Smooth muscle cell (in vitro differentiated cells): ENCODE measurements around the gene SSBP2. TPM values are rescaled to one million over a fixed set of nuclear protein-coding genes. Genes with fewer than 3 reads are reported as not detected.

Source experiments
- DNase-seq: peaks from one replicate; lab custom pipeline; 2025; ENCODE audit not compliant: unreplicated experiment; lab: John Stamatoyannopoulos, UW
- H2AFZ ChIP-seq: fragments of 200-600 bp; sonication (generic); 2 replicates; pipeline ENCODE4 v1.6.0; 2016; ENCODE audit warnings: antibody characterized with exemption, low read depth, mild to moderate bottlenecking
- H3F3A ChIP-seq: fragments of 200-600 bp; sonication (generic); 2 replicates; pipeline ENCODE4 v1.6.0; 2017; ENCODE audit warnings: antibody characterized with exemption, low read depth
- H3K27ac ChIP-seq: fragments of 200-600 bp; sonication (generic); 2 replicates; pipeline ENCODE4 v1.5.1; 2016; ENCODE audit warnings: low read depth, mild to moderate bottlenecking
- H3K27me3 ChIP-seq: fragments of 200-600 bp; sonication (generic); 2 replicates; pipeline ENCODE4 v1.6.1; 2016; ENCODE audit warnings: low read depth, mild to moderate bottlenecking
- H3K36me3 ChIP-seq: fragments of 200-600 bp; sonication (generic); 2 replicates; pipeline ENCODE4 v1.5.1; 2016; ENCODE audit warnings: low read depth
- H3K4me1 ChIP-seq: fragments of 200-600 bp; sonication (generic); 2 replicates; pipeline ENCODE4 v1.5.1; 2016; ENCODE audit warnings: low read depth
- H3K4me2 ChIP-seq: fragments of 200-600 bp; sonication (generic); 2 replicates; pipeline ENCODE4 v1.6.0; 2016; ENCODE audit warnings: mild to moderate bottlenecking
- H3K4me3 ChIP-seq: fragments of 200-600 bp; sonication (generic); 2 replicates; pipeline ENCODE4 v1.5.1; 2016; ENCODE audit warnings: mild to moderate bottlenecking
- H3K79me2 ChIP-seq: fragments of 200-600 bp; sonication (generic); 2 replicates; pipeline ENCODE4 v1.6.0; 2016; ENCODE audit warnings: low read depth, mild to moderate bottlenecking
- H3K9ac ChIP-seq: fragments of 200-600 bp; sonication (generic); 2 replicates; pipeline ENCODE4 v1.6.0; 2016; ENCODE audit warnings: low read depth
- H3K9me3 ChIP-seq: fragments of 200-600 bp; sonication (generic); replicated peaks from 2 replicates; pipeline ENCODE4 v1.5.1; 2016; ENCODE audit warnings: low read depth
- H4K20me1 ChIP-seq: fragments of 200-600 bp; sonication (generic); 2 replicates; pipeline ENCODE4 v1.6.0; 2016; ENCODE audit warnings: low read depth
- WGBS: methylation state at CpG from one replicate; pipeline ENCODE4 v1.1.7; 2016; ENCODE audit warnings: low lambda C conversion rate; 5-methylcytosine and 5-hydroxymethylcytosine counted together
- polyA plus RNA-seq: library from polyadenylated mRNA; unstranded; fragments of >200 nt; fragmentation: Nextera tagmentation; extraction: Ambion mirVana; gene quantifications from 2 replicates; pipeline ENCODE4 v1.2.1, GENCODE V29; 2016
- total RNA-seq: library from RNA; depleted of rRNA; stranded (reverse); fragments of >200 nt; gene quantifications from 2 replicates; pipeline ENCODE4 v1.2.3, GENCODE V29; 2014
- TF ChIP-seq, protein P1 (sequence below): fragments of 200-600 bp; sonication (generic); IDR thresholded peaks from 2 replicates; pipeline ENCODE4 v1.5.1; 2017; ENCODE audit warnings: borderline replicate concordance, mild to moderate bottlenecking, antibody characterized with exemption; ENCODE audit not compliant: insufficient read depth, poor library complexity, severe bottlenecking

The SSBP2 gene
- total RNA-seq: 21.1 and 48.0 TPM in 2 replicates
- 33.3 and 44.0 TPM in 2 replicates for polyA plus RNA-seq

DNA sequence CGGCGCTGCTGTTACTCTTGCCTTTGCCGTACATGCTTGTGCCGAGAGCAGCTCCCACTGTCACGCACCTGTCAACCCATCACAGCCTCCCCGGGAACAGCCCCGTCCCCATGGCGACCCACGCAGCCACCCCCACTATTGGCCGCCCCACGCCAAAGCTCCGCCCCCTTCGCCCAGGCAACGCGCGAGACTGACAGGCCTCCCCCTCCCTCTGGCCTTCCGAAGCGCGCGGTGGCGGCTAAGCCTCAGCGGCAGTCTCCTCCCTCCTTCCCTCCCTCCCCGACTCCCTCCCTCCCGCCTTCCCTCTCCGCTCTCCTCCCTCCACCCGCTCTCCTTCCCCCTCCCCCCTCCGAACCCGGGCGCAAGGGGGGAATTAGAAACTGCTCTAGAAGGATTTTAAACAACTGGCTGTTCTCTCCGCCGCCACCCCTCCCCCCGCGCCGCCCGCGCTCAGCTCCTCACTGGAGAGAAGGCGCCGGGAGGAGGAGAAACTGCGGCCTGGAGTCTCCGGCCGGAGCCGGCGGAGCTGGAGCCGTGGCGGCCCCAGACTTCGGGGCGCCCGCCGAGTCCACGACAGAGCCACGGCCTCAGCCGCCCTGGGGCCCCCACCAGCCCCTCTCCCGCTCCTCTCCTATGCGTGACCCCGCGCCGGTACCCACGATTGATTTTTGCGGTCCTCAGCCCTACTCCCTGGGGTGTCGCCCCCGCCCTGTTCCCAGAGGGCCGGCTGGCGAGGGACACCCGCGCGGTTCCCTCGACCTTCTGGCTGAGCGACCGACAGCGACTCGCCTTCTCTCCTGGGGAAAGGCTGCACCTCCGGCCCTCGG, at the start of gene SSBP2:
Gene SSBP2 (minus strand): TSS at position 89 of the 827 bp plus-strand sequence. CDS start 55 bp downstream, at position 34.
- Histone ChIP-seq H3K79me2 (peaks cover 35% of the 10 kb centered on the region), H3K27me3 (no peaks in the 10 kb centered on the region), H2AFZ (peak within 1 kb of the TSS; percentile 97), H3K9ac (peak within 1 kb of the TSS; percentile 93), H3K27ac (peak within 1 kb of the TSS; percentile 95), H3K4me2 (peak within 1 kb of the TSS; percentile 95), H3K4me1 (peaks cover 68% of the 10 kb centered on the region), H4K20me1 (peaks cover 29% of the 10 kb centered on the region), H3K4me3 (peak within 1 kb of the TSS; percentile 93), H3F3A (peaks cover 4% of the 10 kb centered on the region), H3K36me3 (no peaks in the 10 kb centered on the region), H3K9me3 (no peaks in the 10 kb centered on the region)
- under 1% methylated on average over 27 of the region's 73 CpGs for WGBS
- peak; percentile 99 for DNase-seq
- TF ChIP-seq, protein P1, sequence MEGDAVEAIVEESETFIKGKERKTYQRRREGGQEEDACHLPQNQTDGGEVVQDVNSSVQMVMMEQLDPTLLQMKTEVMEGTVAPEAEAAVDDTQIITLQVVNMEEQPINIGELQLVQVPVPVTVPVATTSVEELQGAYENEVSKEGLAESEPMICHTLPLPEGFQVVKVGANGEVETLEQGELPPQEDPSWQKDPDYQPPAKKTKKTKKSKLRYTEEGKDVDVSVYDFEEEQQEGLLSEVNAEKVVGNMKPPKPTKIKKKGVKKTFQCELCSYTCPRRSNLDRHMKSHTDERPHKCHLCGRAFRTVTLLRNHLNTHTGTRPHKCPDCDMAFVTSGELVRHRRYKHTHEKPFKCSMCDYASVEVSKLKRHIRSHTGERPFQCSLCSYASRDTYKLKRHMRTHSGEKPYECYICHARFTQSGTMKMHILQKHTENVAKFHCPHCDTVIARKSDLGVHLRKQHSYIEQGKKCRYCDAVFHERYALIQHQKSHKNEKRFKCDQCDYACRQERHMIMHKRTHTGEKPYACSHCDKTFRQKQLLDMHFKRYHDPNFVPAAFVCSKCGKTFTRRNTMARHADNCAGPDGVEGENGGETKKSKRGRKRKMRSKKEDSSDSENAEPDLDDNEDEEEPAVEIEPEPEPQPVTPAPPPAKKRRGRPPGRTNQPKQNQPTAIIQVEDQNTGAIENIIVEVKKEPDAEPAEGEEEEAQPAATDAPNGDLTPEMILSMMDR: no peak

DNA sequence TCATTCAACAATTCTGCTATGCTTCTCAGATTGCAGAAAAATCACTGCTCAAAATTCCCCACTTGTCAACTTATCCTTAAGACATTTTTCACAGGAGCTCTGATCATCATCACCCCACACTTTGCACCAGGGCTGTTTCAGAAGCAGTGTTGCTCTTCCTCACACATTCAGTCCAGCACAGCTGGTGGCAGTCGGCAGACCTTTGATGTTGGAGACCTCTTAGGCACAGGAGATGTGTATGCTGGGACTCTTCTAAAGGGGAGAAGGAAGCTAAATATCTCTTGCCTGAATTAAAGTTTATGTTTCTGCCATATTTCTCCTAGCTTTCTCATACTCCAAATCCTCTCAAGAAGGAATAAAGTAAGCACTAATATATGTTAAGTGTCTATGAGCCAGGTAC, 44.8 kb upstream of the SSBP2 start:
- TF ChIP-seq, protein P1: no peak
- H3F3A ChIP-seq: no peaks in the 10 kb centered on the region
- H3K27ac ChIP-seq: no peak overlapping the region
- no peaks in the 10 kb centered on the region for H4K20me1 ChIP-seq
- no peaks in the 10 kb centered on the region for H3K9me3 ChIP-seq
- no peak overlapping the region for H2AFZ ChIP-seq
- no peak for DNase-seq
- 56% methylated on average over 1 of the region's 1 CpG for WGBS
- no peak overlapping the region for H3K4me3 ChIP-seq
- H3K4me1 ChIP-seq: no peaks in the 10 kb centered on the region
- no peaks in the 10 kb centered on the region for H3K79me2 ChIP-seq
- H3K36me3 ChIP-seq: no peaks in the 10 kb centered on the region
- H3K9ac ChIP-seq: no peak overlapping the region
- no peak overlapping the region for H3K4me2 ChIP-seq
- no peaks in the 10 kb centered on the region for H3K27me3 ChIP-seq

DNA sequence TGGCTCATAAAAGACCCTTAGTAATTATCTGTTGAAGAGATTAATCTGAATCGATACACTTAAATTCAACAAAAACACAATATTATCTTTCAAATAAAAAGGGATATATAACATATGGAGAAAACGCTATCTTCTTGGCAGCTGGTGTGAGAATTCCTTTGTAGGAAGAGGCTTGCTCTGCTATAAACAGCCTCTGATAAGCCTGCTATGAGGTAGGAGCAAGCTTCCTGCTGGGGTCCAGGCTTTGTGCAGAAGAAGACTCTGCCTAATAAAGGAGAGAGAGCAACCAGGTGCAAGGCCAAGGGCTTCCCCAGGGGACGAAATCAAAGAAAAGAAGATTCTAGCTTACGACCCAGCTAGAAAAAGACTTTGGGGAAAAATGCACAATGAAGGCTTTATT, 43.3 kb upstream of the SSBP2 start:
- WGBS: 62% methylated on average over 4 of the region's 4 CpGs
- H3K36me3 ChIP-seq: no peaks in the 10 kb centered on the region
- no peak for DNase-seq
- H3K27me3 ChIP-seq: no peaks in the 10 kb centered on the region
- H3K9me3 ChIP-seq: no peaks in the 10 kb centered on the region
- H3K79me2 ChIP-seq: no peaks in the 10 kb centered on the region
- no peak overlapping the region for H3K4me3 ChIP-seq
- TF ChIP-seq, protein P1: no peak
- no peaks in the 10 kb centered on the region for H3F3A ChIP-seq
- H3K9ac ChIP-seq: no peak overlapping the region
- no peaks in the 10 kb centered on the region for H3K4me1 ChIP-seq
- no peaks in the 10 kb centered on the region for H4K20me1 ChIP-seq
- no peak overlapping the region for H3K27ac ChIP-seq
- H2AFZ ChIP-seq: peak overlapping the region; percentile 12
- H3K4me2 ChIP-seq: no peak overlapping the region
